Psoas muscle (tissue), 8 donors: ENCODE measurements around the gene SMARCC2. TPM values are rescaled to one million over a fixed set of nuclear protein-coding genes. Genes with fewer than 3 reads are reported as not detected.

Source experiments
- ATAC-seq, 4 donors: fragments of 200-7000 bp; cut with Tn5 transposase; one replicate each; pipeline ENCODE4 v1.9.1; 2020; ENCODE audit warnings: moderate library complexity in 3 of 4, mild to moderate bottlenecking in 2 of 4
- DNase-seq, 2 donors: peaks; one replicate each; pipeline ENCODE4 v3.0.0-alpha.2; 2020
- H3K27ac ChIP-seq: fragments of 200-600 bp; one replicate; pipeline ENCODE4 v1.8.0; 2022
- H3K27me3 ChIP-seq, 3 donors: fragments of 200-600 bp in 1 of 3; one replicate each; pipeline versions ENCODE4 v1.6.1 to v1.8.0; 2013 to 2022; ENCODE audit warnings: low read length in 2 of 3, mild to moderate bottlenecking in 2 of 3, moderate library complexity in 1 of 3; ENCODE audit not compliant: insufficient read depth in 3 of 3
- H3K36me3 ChIP-seq, 2 donors: fragments of 200-600 bp in 1 of 2; one replicate each; pipeline versions ENCODE4 v1.6.1 to v1.8.0; 2013 to 2022; ENCODE audit warnings: low read depth in 1 of 2, mild to moderate bottlenecking in 1 of 2, moderate library complexity in 1 of 2; ENCODE audit not compliant: insufficient read depth in 1 of 2
- H3K4me1 ChIP-seq: fragments of 200-600 bp; one replicate; pipeline ENCODE4 v1.8.0; 2022
- H3K4me3 ChIP-seq: fragments of 200-600 bp; one replicate; pipeline ENCODE4 v1.8.0; 2022; ENCODE audit warnings: mild to moderate bottlenecking
- H3K9me3 ChIP-seq: fragments of 200-600 bp; one replicate; pipeline ENCODE4 v1.8.0; 2022
- WGBS, 3 donors: extraction: QIAGEN DNeasy Blood & Tissue Kit; methylation state at CpG; one replicate each; pipeline versions ENCODE4 v1.1.6 to v1.1.7; 2013; 5-methylcytosine and 5-hydroxymethylcytosine counted together
- intact Hi-C, 2 donors: fragments of 100-400 bp; cut with DNase I; formaldehyde crosslinking; loops; one replicate each; pipeline versions ENCODE4 v1.11.0 to v1.14.2; 2022
- polyA plus RNA-seq, 3 donors: library from polyadenylated mRNA; stranded (reverse); fragments of 200-250 nt; gene quantifications; one replicate each; pipeline ENCODE4 v1.2.3, GENCODE V29; 2013
- total RNA-seq, 4 donors: library from RNA; stranded (reverse); fragmentation: NEBNext Ultra II Directional in 2 of 4; extraction: Animal tissue kit (Norgen Biotek cat#: 25700) in 2 of 4; gene quantifications; one replicate each; pipeline versions ENCODE4 v1.2.1 to v1.2.4, GENCODE V29; 2021 to 2023
- TF ChIP-seq, protein P1 (sequence below): fragments of 200-600 bp; IDR thresholded peaks from one replicate; pipeline ENCODE4 v1.8.0; 2022; ENCODE audit warnings: antibody characterized with exemption
- donor health status: healthy with polysubstance abuse.
- donor health status: DM: no; HTN: no; CAD: no; lungs with moderate emphysema.
- donor health status: Bipolar disorder and iron deficiency.
- donor health status: healthy.
- donor health status: DM: yes; HTN: yes; CAD: no.
- donor health status: DM: no; HTN: no; CAD: no.
- donor health status: DM: no; HTN: no; CAD: no.
- donor health status: DM: yes; HTN: yes; CAD: no.

The SMARCC2 gene
- total and polyA plus RNA-seq, 7 donors, result 16.5 to 78.7 (median 49.8) TPM

DNA sequence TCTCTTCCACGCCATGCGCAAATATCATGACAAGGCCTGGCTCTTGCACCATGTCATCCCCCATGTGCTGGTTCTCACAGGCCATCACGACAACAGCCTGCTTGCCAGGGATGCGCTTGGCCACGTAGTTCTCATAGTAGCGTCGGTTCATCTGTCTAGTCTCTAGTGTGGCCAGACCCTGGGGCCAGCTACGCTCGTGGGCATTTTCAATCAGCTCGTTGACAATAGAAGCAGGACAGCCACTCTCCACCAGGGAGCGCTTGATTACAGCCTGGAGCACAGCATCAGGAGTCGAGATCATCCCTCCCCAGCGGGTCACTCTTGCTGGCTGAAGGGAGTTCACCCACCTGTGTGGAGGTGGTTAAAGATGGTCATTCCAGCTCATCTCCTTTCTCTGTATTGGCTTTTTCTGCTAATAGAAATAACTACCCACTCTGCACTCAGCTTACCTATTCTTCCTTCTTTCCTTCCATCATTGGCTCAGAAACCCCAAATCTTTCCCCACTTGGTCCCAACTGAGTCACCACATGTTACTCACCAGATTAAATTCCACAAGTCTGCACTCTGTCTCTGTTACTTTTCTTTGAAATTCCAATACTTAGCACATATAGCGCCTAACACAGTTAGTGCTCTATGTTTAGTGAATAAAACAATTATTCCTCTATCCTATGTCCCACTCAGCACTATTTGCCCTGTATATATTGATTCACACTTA is 17.3 kb upstream of the SMARCC2 start:
- intact Hi-C loops, result loop anchor here in 1 of 2 donors (5.0 kb wide), 1 partner anchor 256 kb away; no protein-coding TSS in a partner anchor
- 51 to 63% (median 52%) methylated on average over 14 of the region's 14 CpGs for WGBS, 3 donors

DNA sequence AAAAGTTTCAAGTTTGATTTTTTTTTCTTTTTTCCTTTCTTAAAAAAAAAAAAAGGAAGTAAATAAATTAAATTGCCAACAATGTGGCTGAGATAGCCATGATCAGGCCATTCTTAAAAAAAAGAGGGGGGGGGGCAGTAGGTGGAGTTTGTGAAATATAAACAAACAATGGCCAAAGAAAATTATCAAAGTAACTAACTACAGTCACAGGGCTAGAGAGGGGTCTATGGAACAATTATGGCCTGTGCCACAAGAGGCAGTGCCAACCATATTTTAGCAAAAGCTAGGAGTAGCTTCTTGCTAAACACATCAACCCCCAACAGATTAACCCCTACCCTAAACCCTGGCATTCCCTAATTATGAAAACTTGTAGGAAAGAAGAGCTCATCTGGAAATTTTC is 16.2 kb upstream of the SMARCC2 start:
- Histone ChIP-seq H3K4me3 (no peak overlapping the region), H3K4me1 (no peaks in the 10 kb centered on the region), H3K36me3 (peaks cover 21 to 65% of the 10 kb centered on the region in 2 donors), H3K27me3 (no peaks in the 10 kb centered on the region), H3K9me3 (no peaks in the 10 kb centered on the region), H3K27ac (no peak overlapping the region)
- TF ChIP-seq, protein P1, sequence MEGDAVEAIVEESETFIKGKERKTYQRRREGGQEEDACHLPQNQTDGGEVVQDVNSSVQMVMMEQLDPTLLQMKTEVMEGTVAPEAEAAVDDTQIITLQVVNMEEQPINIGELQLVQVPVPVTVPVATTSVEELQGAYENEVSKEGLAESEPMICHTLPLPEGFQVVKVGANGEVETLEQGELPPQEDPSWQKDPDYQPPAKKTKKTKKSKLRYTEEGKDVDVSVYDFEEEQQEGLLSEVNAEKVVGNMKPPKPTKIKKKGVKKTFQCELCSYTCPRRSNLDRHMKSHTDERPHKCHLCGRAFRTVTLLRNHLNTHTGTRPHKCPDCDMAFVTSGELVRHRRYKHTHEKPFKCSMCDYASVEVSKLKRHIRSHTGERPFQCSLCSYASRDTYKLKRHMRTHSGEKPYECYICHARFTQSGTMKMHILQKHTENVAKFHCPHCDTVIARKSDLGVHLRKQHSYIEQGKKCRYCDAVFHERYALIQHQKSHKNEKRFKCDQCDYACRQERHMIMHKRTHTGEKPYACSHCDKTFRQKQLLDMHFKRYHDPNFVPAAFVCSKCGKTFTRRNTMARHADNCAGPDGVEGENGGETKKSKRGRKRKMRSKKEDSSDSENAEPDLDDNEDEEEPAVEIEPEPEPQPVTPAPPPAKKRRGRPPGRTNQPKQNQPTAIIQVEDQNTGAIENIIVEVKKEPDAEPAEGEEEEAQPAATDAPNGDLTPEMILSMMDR, result no peak
- ATAC-seq (no peak), DNase-seq (no peak)
- intact Hi-C loops, result loop anchor here in 1 of 2 donors (5.0 kb wide), 1 partner anchor 257 kb away; no protein-coding TSS in a partner anchor

More for the DNA sequence above, 17.3 kb upstream of the SMARCC2 start:
- DNase-seq, result peak; percentile 43 to 71
- H3K4me1 ChIP-seq, result no peaks in the 10 kb centered on the region
- TF ChIP-seq, protein P1, result peak; percentile 57
- H3K9me3 ChIP-seq, result no peaks in the 10 kb centered on the region
- peaks cover 21 to 77% of the 10 kb centered on the region in 2 donors for H3K36me3 ChIP-seq
- peak; percentile 65 to 83 (median 72) for ATAC-seq
- no peak overlapping the region for H3K27ac ChIP-seq
- H3K4me3 ChIP-seq, result no peak overlapping the region
- H3K27me3 ChIP-seq, result no peaks in the 10 kb centered on the region

DNA sequence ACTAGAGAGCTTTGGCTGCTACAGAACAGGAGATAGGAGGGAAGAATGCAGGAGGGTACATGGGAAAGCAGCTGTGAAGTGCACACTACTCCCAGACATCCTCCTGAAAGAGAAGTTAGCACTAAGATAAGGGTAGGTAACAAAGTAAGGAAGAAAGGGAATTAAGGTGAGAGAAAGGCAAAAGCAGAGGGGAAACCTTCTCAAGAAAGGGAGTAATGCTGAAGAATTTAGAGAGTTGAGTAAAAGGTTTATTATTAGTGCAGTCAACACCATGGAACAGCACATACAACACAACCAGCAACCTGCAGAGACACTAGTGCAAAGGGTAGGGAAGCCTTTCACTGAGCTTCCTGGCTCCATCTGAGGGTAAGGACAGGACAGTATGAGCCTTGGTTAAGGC is 15.0 kb upstream of the SMARCC2 start:
- H3K9me3 ChIP-seq, result no peaks in the 10 kb centered on the region
- no peak overlapping the region for H3K4me3 ChIP-seq
- DNase-seq (no peak), ATAC-seq (no peak)
- H3K36me3 ChIP-seq, result peaks cover 14 to 54% of the 10 kb centered on the region in 2 donors
- H3K4me1 ChIP-seq, result no peaks in the 10 kb centered on the region
- no peaks in the 10 kb centered on the region for H3K27me3 ChIP-seq
- intact Hi-C loops, result no loop called here
- no peak overlapping the region for H3K27ac ChIP-seq
- TF ChIP-seq, protein P1, result no peak

DNA sequence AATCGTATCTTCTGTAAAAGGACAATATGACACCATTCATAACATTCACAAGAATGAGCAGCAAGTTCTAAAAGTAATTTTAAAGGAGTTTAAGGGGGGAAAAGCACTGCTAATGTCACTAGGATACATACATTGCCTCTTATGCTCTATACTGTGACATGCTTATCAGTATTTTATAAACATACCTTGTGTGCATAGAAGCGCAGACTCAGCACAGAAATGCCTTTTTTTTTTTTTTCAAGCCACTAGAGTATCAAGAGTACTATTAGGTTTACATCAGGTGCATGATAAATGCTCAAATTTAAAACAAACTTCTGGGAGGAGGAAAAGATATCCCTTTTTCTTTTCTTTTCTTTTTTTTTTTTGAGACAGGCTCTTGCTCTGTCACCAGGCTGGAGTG is 13.6 kb upstream of the SMARCC2 start:
- no peak for ATAC-seq
- no peak overlapping the region for H3K27ac ChIP-seq
- no peaks in the 10 kb centered on the region for H3K27me3 ChIP-seq
- no peak for DNase-seq
- WGBS, 3 donors, result 64 to 71% (median 68%) methylated on average over 2 of the region's 2 CpGs
- intact Hi-C loops, result no loop called here
- H3K4me1 ChIP-seq, result no peaks in the 10 kb centered on the region
- H3K9me3 ChIP-seq, result no peaks in the 10 kb centered on the region
- H3K4me3 ChIP-seq, result no peak overlapping the region
- TF ChIP-seq, protein P1, result no peak
- peaks cover 14 to 39% of the 10 kb centered on the region in 2 donors for H3K36me3 ChIP-seq

DNA sequence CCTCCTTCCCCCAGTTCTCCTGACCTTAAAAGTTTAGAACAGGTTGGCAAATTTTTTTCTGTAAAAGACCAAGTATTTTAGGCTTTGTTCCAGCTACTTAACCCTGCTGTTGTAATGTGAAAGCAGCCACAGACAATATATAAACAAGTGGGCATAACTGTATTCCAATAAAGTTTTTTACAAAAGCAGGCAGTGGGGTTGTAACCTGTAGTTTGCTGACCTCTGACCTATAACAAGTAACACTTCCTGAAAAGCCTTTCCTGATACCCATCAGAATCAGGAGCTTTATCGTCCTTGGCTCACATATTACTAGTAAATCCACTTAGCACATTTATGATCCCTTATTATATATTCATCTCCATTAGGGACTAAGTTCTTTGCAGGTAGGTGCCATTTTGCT is 13.1 kb upstream of the SMARCC2 start:
- Histone ChIP-seq H3K27me3 (no peaks in the 10 kb centered on the region), H3K4me1 (no peaks in the 10 kb centered on the region), H3K9me3 (no peaks in the 10 kb centered on the region), H3K4me3 (no peak overlapping the region), H3K36me3 (peaks cover 10 to 34% of the 10 kb centered on the region in 2 donors), H3K27ac (no peak overlapping the region)
- DNase-seq (no peak), ATAC-seq (no peak)
- WGBS, 3 donors, result 27 to 65% (median 49%) methylated on average over 1 of the region's 1 CpG
- TF ChIP-seq, protein P1, result no peak
- intact Hi-C loops, result no loop called here
